ENCODE results near the gene TMEM14B.

GRCh38 chr6:10733863-10734262, 13.7 kb upstream of the TMEM14B start:
- TF ChIP-seq CTCF (IDR thresholded peaks at IDR 0.05; ENCODE audit: extremely low read depth in 1 of 2, insufficient read depth in 1 of 2, low read depth in 1 of 2, low read length in 2 of 2) (no peak), EZH2 (IDR thresholded peaks at IDR 0.05; ENCODE audit: borderline replicate concordance, low read depth, low read length, severe bottlenecking) (no peak), POLR2A (IDR thresholded peaks at IDR 0.05; ENCODE audit: low read depth, low read length) (no peak), FOS (IDR thresholded peaks at IDR 0.05; ENCODE audit: borderline replicate concordance, insufficient read depth, low read length) (no peak), MAX (IDR thresholded peaks at IDR 0.05; ENCODE audit: insufficient read depth, insufficient read length) (no peak), POLR2AphosphoS5 (IDR thresholded peaks at IDR 0.05; ENCODE audit: insufficient read depth, low read depth, low read length) (no peak), MYC (IDR thresholded peaks at IDR 0.05; ENCODE audit: low read depth, low read length) (no peak)
